Endothelial cell of umbilical vein (primary cell): ENCODE results near the gene PACS1. TPM values are rescaled to one million over a fixed set of nuclear protein-coding genes. Genes with fewer than 3 reads are reported as not detected.

Source experiments
- BruUV-seq: library from RNA; stranded (reverse); fragments of 400-500 nt; replicated peaks from 2 replicates; lab custom pipeline; 2021; lab: Mats Ljungman, UMichigan
- CTCF ChIA-PET: fragments of 300-600, 350-600 bp; sonication (Branson Sonifier 250); formaldehyde crosslinking; loops from one replicate; lab custom pipeline; 2021; ENCODE audit warnings: antibody characterized with exemption, inconsistent platforms; lab: Charles Lee
- POLR2A ChIA-PET: fragments of 300-600, 350-600 bp; sonication (Branson Sonifier 250); formaldehyde crosslinking; loops from one replicate; lab custom pipeline; 2021; ENCODE audit warnings: antibody characterized with exemption, inconsistent platforms; lab: Charles Lee
- DNase-seq: peaks from one replicate; pipeline ENCODE4 v3.0.0-alpha.2; 2011; ENCODE audit warnings: low read depth, low spot score
- FAIRE-seq: peaks from 2 replicates; lab custom pipeline; 2011; peaks lifted over from hg19 to GRCh38; lab: Jason Lieb, UNC
- H2AFZ ChIP-seq: 2 replicates; pipeline ENCODE4 v1.6.0; 2012; ENCODE audit warnings: low read depth, low read length, control low read depth, inconsistent platforms
- H3K27ac ChIP-seq: 2 replicates; pipeline ENCODE4 v1.5.1; 2011; ENCODE audit warnings: low read depth, mild to moderate bottlenecking, control low read depth, low read length, moderate library complexity; ENCODE audit not compliant: insufficient read depth
- H3K27me3 ChIP-seq, 2 experiments: 2 replicates each; pipeline versions ENCODE4 v1.6.0 to v1.6.1; 2011; ENCODE audit warnings: low read length in 2 of 2, mixed read lengths in 1 of 2; ENCODE audit not compliant: control insufficient read depth in 2 of 2, insufficient read depth in 2 of 2
- H3K36me3 ChIP-seq, 2 experiments: 2 replicates in 1 of 2; 3 replicates in 1 of 2; pipeline ENCODE4 v1.5.1; 2011; ENCODE audit warnings: low read length in 2 of 2, mild to moderate bottlenecking in 1 of 2, moderate library complexity in 1 of 2; ENCODE audit not compliant: control insufficient read depth in 2 of 2, insufficient read depth in 2 of 2; ENCODE audit errors: extremely low read depth in 1 of 2
- H3K4me1 ChIP-seq: 3 replicates; pipeline ENCODE4 v1.5.1; 2011; ENCODE audit warnings: mild to moderate bottlenecking, low read length; ENCODE audit not compliant: control insufficient read depth, insufficient read depth; ENCODE audit errors: extremely low read depth
- H3K4me2 ChIP-seq: 2 replicates; pipeline ENCODE4 v1.6.1; 2011; ENCODE audit warnings: low read length, control low read depth, mixed read lengths; ENCODE audit not compliant: insufficient read depth
- H3K4me3 ChIP-seq, 3 experiments: fragments of 200-600 bp in 1 of 3; sonication (generic), shearing (Covaris generic) in 1 of 3; replicated peaks in 1 of 3; 2 replicates each; pipeline ENCODE4 v1.5.1; 2011 to 2016; ENCODE audit warnings: control low read depth in 3 of 3, low read length in 3 of 3, mild to moderate bottlenecking in 2 of 3, inconsistent platforms in 1 of 3, low read depth in 1 of 3, moderate library complexity in 1 of 3; ENCODE audit not compliant: insufficient read depth in 1 of 3
- H3K79me2 ChIP-seq: 2 replicates; pipeline ENCODE4 v1.6.0; 2012; ENCODE audit warnings: low read length, inconsistent platforms; ENCODE audit not compliant: control insufficient read depth, insufficient read depth
- H3K9ac ChIP-seq: replicated peaks from 2 replicates; pipeline ENCODE3; 2011; ENCODE audit warnings: low read length, control low read depth; ENCODE audit not compliant: insufficient read depth; ENCODE audit errors: extremely low read depth
- H3K9me1 ChIP-seq: replicated peaks from 3 replicates; pipeline ENCODE4 v1.6.0; 2011; ENCODE audit warnings: mild to moderate bottlenecking, low read length; ENCODE audit not compliant: control insufficient read depth, insufficient read depth; ENCODE audit errors: extremely low read depth
- H3K9me3 ChIP-seq: replicated peaks from 2 replicates; pipeline ENCODE4 v1.5.1; 2012; ENCODE audit warnings: low read length, inconsistent platforms; ENCODE audit not compliant: control insufficient read depth, insufficient read depth
- H4K20me1 ChIP-seq: replicated peaks from 2 replicates; pipeline ENCODE3; 2011; ENCODE audit warnings: mild to moderate bottlenecking, low read length; ENCODE audit not compliant: control insufficient read depth, insufficient read depth; ENCODE audit errors: extremely low read depth
- FOS ChIP-seq: IDR thresholded peaks from 2 replicates; pipeline ENCODE4 v1.6.1; 2011; ENCODE audit warnings: mild to moderate bottlenecking, low read length, moderate library complexity, borderline replicate concordance; ENCODE audit not compliant: insufficient read depth
- GATA2 ChIP-seq: IDR thresholded peaks from 2 replicates; pipeline ENCODE4 v1.7.0; 2011; ENCODE audit warnings: low read depth, mild to moderate bottlenecking, moderate library complexity, mixed read lengths, low read length; ENCODE audit not compliant: insufficient read length, insufficient read depth
- JUN ChIP-seq: IDR thresholded peaks from 2 replicates; pipeline ENCODE4 v1.6.1; 2011; ENCODE audit warnings: borderline replicate concordance, low read depth; ENCODE audit not compliant: insufficient read length, insufficient read depth
- MYC ChIP-seq: IDR thresholded peaks from one replicate; pipeline ENCODE4 v1.6.1; 2011; ENCODE audit warnings: mild to moderate bottlenecking, low read depth, low read length
- POLR2AphosphoS5 ChIP-seq: IDR thresholded peaks from 2 replicates; pipeline ENCODE4 v1.6.1; 2012; ENCODE audit warnings: low read depth, mild to moderate bottlenecking, control low read depth, low read length, moderate library complexity; ENCODE audit not compliant: insufficient read depth
- dilution Hi-C: fragments of 300-500 bp; cut with MboI; formaldehyde crosslinking; loops from one replicate; pipeline ENCODE4 v1.15.0; 2019; ENCODE audit warnings: low sequenced_read_pairs; ENCODE audit not compliant: extremely low pct_ligation_motif_present
- intact Hi-C: fragments of 100-400 bp; cut with micrococcal nuclease; formaldehyde crosslinking; loops from one replicate; pipeline ENCODE4 v1.10.0; 2022
- polyA plus RNA-seq, 4 experiments: library from polyadenylated mRNA; depleted of rRNA in 3 of 4; stranded (reverse) in 3 of 4; unstranded in 1 of 4; fragments of >200 nt; gene quantifications; 2 replicates each; pipeline versions ENCODE4 v1.2.1 to v1.2.3, GENCODE V29; 2011 to 2012; ENCODE audit warnings: missing spikeins in 1 of 4
- total RNA-seq: library from RNA; stranded (reverse); gene quantifications from 2 replicates; pipeline ENCODE4 v1.2.3, GENCODE V29; 2021
- TF ChIP-seq, protein P1 (sequence below), 2 donors: IDR thresholded peaks; 1 replicate in 1 of 2; 2 replicates in 1 of 2; pipeline ENCODE4 v1.5.1; 2011; ENCODE audit warnings: low read length in 2 of 2, mild to moderate bottlenecking in 2 of 2, moderate library complexity in 2 of 2, control low read depth in 1 of 2, inconsistent platforms in 1 of 2, low read depth in 1 of 2; ENCODE audit not compliant: insufficient read depth in 1 of 2; ENCODE audit errors: extremely low read depth in 1 of 2
- TF ChIP-seq, protein P2 (sequence below): IDR thresholded peaks from 2 replicates; pipeline ENCODE4 v1.6.1; 2011; ENCODE audit not compliant: insufficient read depth, insufficient read length

Gene PACS1
- total and polyA plus RNA-seq, 2 donors (not counting 3 experiments of a cell fraction or from before 2014, with no cell fraction given) = 26.4 to 64.4 TPM

DNA sequence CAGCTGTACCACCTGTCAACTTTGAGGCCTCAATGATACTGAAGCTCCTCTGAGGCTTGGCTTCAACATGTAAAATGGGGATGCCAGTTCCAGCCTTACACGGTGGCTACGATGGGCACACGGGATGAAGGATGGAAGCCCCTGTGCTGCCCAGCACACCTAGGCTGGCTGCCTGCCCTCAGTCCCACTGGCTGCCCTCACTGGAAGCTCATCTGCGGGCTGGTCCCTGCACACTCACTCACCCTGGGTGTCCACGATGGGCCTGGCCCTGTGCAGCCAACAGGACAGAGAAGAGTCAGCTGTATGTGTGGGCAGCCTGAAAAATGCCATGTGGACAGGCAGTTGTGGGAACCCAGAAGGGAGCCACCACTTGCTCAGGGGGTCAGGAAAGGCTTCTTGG is 216.6 kb downstream of the PACS1 start:
- POLR2A ChIA-PET = no interaction called here
- peaks cover 0 to 7% of the 10 kb centered on the region in 2 experiments for H3K36me3 ChIP-seq
- H3K79me2 ChIP-seq = peaks cover 12% of the 10 kb centered on the region
- H3K27ac ChIP-seq = no peak overlapping the region
- peaks cover 6 to 9% of the 10 kb centered on the region in 2 experiments for H3K27me3 ChIP-seq
- H2AFZ ChIP-seq = no peak overlapping the region
- peaks cover 13% of the 10 kb centered on the region for H3K4me1 ChIP-seq
- TF ChIP-seq JUN (no peak), FOS (no peak), POLR2AphosphoS5 (no peak)
- no peaks in the 10 kb centered on the region for H4K20me1 ChIP-seq
- CTCF ChIA-PET = interaction anchor here (1.3 to 2.1 kb wide), 3 partner anchors 25 to 64 kb away, joined by 3 to 10 read pairs (median 6); partner anchors contain the start of gene RIN1
- no peak for DNase-seq
- dilution Hi-C loops (no loop called here), intact Hi-C loops (no loop called here)
- no peak overlapping the region for H3K4me2 ChIP-seq
- H3K4me3 ChIP-seq = no peak overlapping the region
- H3K9me3 ChIP-seq = no peaks in the 10 kb centered on the region
- BruUV-seq = no TSS peak
- H3K9ac ChIP-seq = no peak overlapping the region
- H3K9me1 ChIP-seq = no peaks in the 10 kb centered on the region
- FAIRE-seq = no peak

- Histone ChIP-seq H3K9me1 (no peaks in the 10 kb centered on the region), H3K79me2 (peaks cover 12% of the 10 kb centered on the region), H4K20me1 (no peaks in the 10 kb centered on the region), H3K27ac (no peak overlapping the region), H2AFZ (no peak overlapping the region), H3K4me1 (peaks cover 13% of the 10 kb centered on the region), H3K9ac (no peak overlapping the region), H3K4me2 (no peak overlapping the region), H3K27me3 (peaks cover 9 to 12% of the 10 kb centered on the region in 2 experiments), H3K4me3 (no peak overlapping the region), H3K36me3 (peaks cover 0 to 7% of the 10 kb centered on the region in 2 experiments), H3K9me3 (no peaks in the 10 kb centered on the region)
- TF ChIP-seq, protein P1, sequence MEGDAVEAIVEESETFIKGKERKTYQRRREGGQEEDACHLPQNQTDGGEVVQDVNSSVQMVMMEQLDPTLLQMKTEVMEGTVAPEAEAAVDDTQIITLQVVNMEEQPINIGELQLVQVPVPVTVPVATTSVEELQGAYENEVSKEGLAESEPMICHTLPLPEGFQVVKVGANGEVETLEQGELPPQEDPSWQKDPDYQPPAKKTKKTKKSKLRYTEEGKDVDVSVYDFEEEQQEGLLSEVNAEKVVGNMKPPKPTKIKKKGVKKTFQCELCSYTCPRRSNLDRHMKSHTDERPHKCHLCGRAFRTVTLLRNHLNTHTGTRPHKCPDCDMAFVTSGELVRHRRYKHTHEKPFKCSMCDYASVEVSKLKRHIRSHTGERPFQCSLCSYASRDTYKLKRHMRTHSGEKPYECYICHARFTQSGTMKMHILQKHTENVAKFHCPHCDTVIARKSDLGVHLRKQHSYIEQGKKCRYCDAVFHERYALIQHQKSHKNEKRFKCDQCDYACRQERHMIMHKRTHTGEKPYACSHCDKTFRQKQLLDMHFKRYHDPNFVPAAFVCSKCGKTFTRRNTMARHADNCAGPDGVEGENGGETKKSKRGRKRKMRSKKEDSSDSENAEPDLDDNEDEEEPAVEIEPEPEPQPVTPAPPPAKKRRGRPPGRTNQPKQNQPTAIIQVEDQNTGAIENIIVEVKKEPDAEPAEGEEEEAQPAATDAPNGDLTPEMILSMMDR (IDR thresholded peaks at IDR 0.05; ENCODE audit: extremely low read depth in 1 of 2, insufficient read depth in 1 of 2, low read depth in 1 of 2, low read length in 2 of 2) = no peak
- TF ChIP-seq GATA2 (no peak), MYC (no peak)
- TF ChIP-seq, protein P2, sequence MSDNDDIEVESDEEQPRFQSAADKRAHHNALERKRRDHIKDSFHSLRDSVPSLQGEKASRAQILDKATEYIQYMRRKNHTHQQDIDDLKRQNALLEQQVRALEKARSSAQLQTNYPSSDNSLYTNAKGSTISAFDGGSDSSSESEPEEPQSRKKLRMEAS = no peak
- intact Hi-C loops (no loop called here), dilution Hi-C loops (no loop called here)
- no TSS peak for BruUV-seq
- ChIA-PET POLR2A (no interaction called here), CTCF (interaction anchor here (2.1 kb wide), 1 partner anchor 25 kb away, joined by 10 read pairs; no protein-coding TSS in a partner anchor)
- FAIRE-seq = no peak
- DNase-seq = no peak
These were observed 217.3 kb downstream of the PACS1 start for GRCh38 chr11:66287211-66287888.
